Hepatocyte (in vitro differentiated cells): Measurements from ENCODE around the gene PHEX. TPM values are rescaled to one million over a fixed set of nuclear protein-coding genes. Genes with fewer than 3 reads are reported as not detected.

Experiments used
- DNase-seq: peaks from one replicate; pipeline ENCODE4 v3.0.0-alpha.2; 2016; ENCODE audit warnings: low spot score
- H2AFZ ChIP-seq: fragments of 200-600 bp; sonication (generic); 2 replicates; pipeline ENCODE4 v1.6.0; 2016; ENCODE audit warnings: antibody characterized with exemption, mild to moderate bottlenecking
- H3K27ac ChIP-seq: fragments of 200-600 bp; sonication (generic); 2 replicates; pipeline ENCODE4 v1.5.1; 2016; ENCODE audit warnings: mild to moderate bottlenecking
- H3K27me3 ChIP-seq: fragments of 200-600 bp; sonication (generic); 2 replicates; pipeline ENCODE4 v1.6.1; 2016
- H3K36me3 ChIP-seq: fragments of 200-600 bp; sonication (generic); replicated peaks from 2 replicates; pipeline ENCODE4 v1.5.1; 2016; ENCODE audit warnings: low read depth; ENCODE audit not compliant: insufficient read depth
- H3K4me1 ChIP-seq: fragments of 200-600 bp; sonication (generic); 2 replicates; pipeline ENCODE4 v1.5.1; 2016; ENCODE audit warnings: mild to moderate bottlenecking, moderate library complexity; ENCODE audit not compliant: insufficient read depth
- H3K4me2 ChIP-seq: fragments of 200-600 bp; sonication (generic); 2 replicates; pipeline ENCODE4 v1.6.0; 2016
- H3K4me3 ChIP-seq: fragments of 200-600 bp; sonication (generic); 2 replicates; pipeline ENCODE4 v1.5.1; 2016; ENCODE audit warnings: mild to moderate bottlenecking
- H3K79me2 ChIP-seq: fragments of 200-600 bp; sonication (generic); 2 replicates; pipeline ENCODE4 v1.6.0; 2017; ENCODE audit warnings: mild to moderate bottlenecking
- H3K9me2 ChIP-seq: fragments of 200-600 bp; sonication (generic); replicated peaks from 2 replicates; pipeline ENCODE4 v1.6.0; 2017; ENCODE audit warnings: mild to moderate bottlenecking; ENCODE audit not compliant: insufficient read depth
- H3K9me3 ChIP-seq: fragments of 200-600 bp; sonication (generic); 2 replicates; pipeline ENCODE4 v1.5.1; 2016; ENCODE audit warnings: low read depth, mild to moderate bottlenecking
- H4K20me1 ChIP-seq: fragments of 200-600 bp; sonication (generic); 2 replicates; pipeline ENCODE4 v1.6.0; 2016; ENCODE audit warnings: mild to moderate bottlenecking; ENCODE audit not compliant: insufficient read depth, poor library complexity, severe bottlenecking
- CTCF ChIP-seq: fragments of 200-600 bp; sonication (generic); IDR thresholded peaks from 2 replicates; pipeline ENCODE4 v1.5.1; 2016; ENCODE audit warnings: antibody characterized with exemption, mild to moderate bottlenecking; ENCODE audit not compliant: poor library complexity
- EZH2 ChIP-seq: fragments of 200-600 bp; sonication (generic); IDR thresholded peaks from 2 replicates; pipeline ENCODE4 v1.6.1; 2016; ENCODE audit warnings: antibody characterized with exemption, mild to moderate bottlenecking, borderline replicate concordance
- EZH2phosphoT487 ChIP-seq: fragments of 200-600 bp; sonication (generic); IDR thresholded peaks from one replicate; pipeline ENCODE4 v1.6.1; 2018; ENCODE audit warnings: antibody characterized with exemption, mild to moderate bottlenecking, low read depth, moderate library complexity; ENCODE audit not compliant: unreplicated experiment, severe bottlenecking
- WGBS: methylation state at CpG from one replicate; pipeline ENCODE4 v1.1.6; 2016; ENCODE audit warnings: low lambda C conversion rate; ENCODE audit errors: missing lambda C conversion rate; 5-methylcytosine and 5-hydroxymethylcytosine counted together
- polyA plus RNA-seq: library from polyadenylated mRNA; unstranded; fragments of >200 nt; fragmentation: Nextera tagmentation; extraction: Ambion mirVana; gene quantifications from 2 replicates; pipeline ENCODE4 v1.2.1, GENCODE V29; 2016
- total RNA-seq: library from RNA; depleted of rRNA; stranded (reverse); fragments of >200 nt; gene quantifications from 2 replicates; pipeline ENCODE4 v1.2.3, GENCODE V29; 2014

PHEX gene
- total and polyA plus RNA-seq, 2 experiments from 2014 or later, result 0.05 to 0.27 TPM

GRCh38 chrX:22095856-22096255 is 63.7 kb downstream of the PHEX start:
- DNase-seq, result no peak
- H2AFZ ChIP-seq, result no peak overlapping the region
- peaks cover 3% of the 10 kb centered on the region for H3K4me1 ChIP-seq
- H3K4me3 ChIP-seq, result no peak overlapping the region
- no peaks in the 10 kb centered on the region for H3K9me2 ChIP-seq
- no peaks in the 10 kb centered on the region for H3K27me3 ChIP-seq
- H3K4me2 ChIP-seq, result no peak overlapping the region
- no peaks in the 10 kb centered on the region for H3K36me3 ChIP-seq
- TF ChIP-seq EZH2 (no peak), CTCF (no peak), EZH2phosphoT487 (no peak)
- no peaks in the 10 kb centered on the region for H3K79me2 ChIP-seq
- no peak overlapping the region for H3K27ac ChIP-seq
- peaks cover 3% of the 10 kb centered on the region for H3K9me3 ChIP-seq
- WGBS, result 71% methylated on average over 4 of the region's 4 CpGs
- H4K20me1 ChIP-seq, result no peaks in the 10 kb centered on the region

- 48% methylated on average over 1 of the region's 1 CpG for WGBS
- H3K36me3 ChIP-seq, result no peaks in the 10 kb centered on the region
- H3K9me3 ChIP-seq, result peaks cover 3% of the 10 kb centered on the region
- H3K79me2 ChIP-seq, result no peaks in the 10 kb centered on the region
- peak overlapping the region; percentile 48 for H3K27ac ChIP-seq
- H2AFZ ChIP-seq, result no peak overlapping the region
- H3K4me2 ChIP-seq, result no peak overlapping the region
- H4K20me1 ChIP-seq, result no peaks in the 10 kb centered on the region
- TF ChIP-seq CTCF (no peak), EZH2 (no peak), EZH2phosphoT487 (no peak)
- no peaks in the 10 kb centered on the region for H3K9me2 ChIP-seq
- peaks cover 3% of the 10 kb centered on the region for H3K4me1 ChIP-seq
- H3K27me3 ChIP-seq, result no peaks in the 10 kb centered on the region
- no peak overlapping the region for H3K4me3 ChIP-seq
- peak; percentile 23 for DNase-seq
Measured at GRCh38 chrX:22097012-22097694, 65.0 kb downstream of the PHEX start.

GRCh38 chrX:22105231-22105630 is 73.1 kb downstream of the PHEX start:
- Histone ChIP-seq H3K27ac (no peak overlapping the region), H2AFZ (no peak overlapping the region), H3K4me2 (no peak overlapping the region), H3K4me1 (no peaks in the 10 kb centered on the region), H3K79me2 (no peaks in the 10 kb centered on the region), H3K36me3 (no peaks in the 10 kb centered on the region), H3K9me3 (no peaks in the 10 kb centered on the region), H3K27me3 (no peaks in the 10 kb centered on the region), H3K9me2 (no peaks in the 10 kb centered on the region), H3K4me3 (no peak overlapping the region), H4K20me1 (no peaks in the 10 kb centered on the region)
- no peak for DNase-seq
- 65% methylated on average over 6 of the region's 6 CpGs for WGBS
- TF ChIP-seq EZH2phosphoT487, result no peak
- TF ChIP-seq CTCF, result no peak
- TF ChIP-seq EZH2, result no peak
